Esophagus squamous epithelium (tissue), 5 donors: ENCODE data around the gene TCF3. TPM values are rescaled to one million over a fixed set of nuclear protein-coding genes. Genes with fewer than 3 reads are reported as not detected.

ENCODE experiments used
- DNase-seq: peaks from one replicate; lab custom pipeline; 2025; lab: John Stamatoyannopoulos, UW
- H3K27ac ChIP-seq, 4 donors: fragments of 200-600 bp; sonication (generic); one replicate each; pipeline ENCODE4 v1.5.1; 2016 to 2019; ENCODE audit warnings: mild to moderate bottlenecking in 1 of 4
- H3K27me3 ChIP-seq, 4 donors: fragments of 200-600 bp; sonication (generic); 1 replicate in 3 of 4; 2 replicates in 1 of 4; pipeline versions ENCODE4 v1.5.1 to v1.6.0; 2017 to 2021; ENCODE audit warnings: antibody characterized with exemption in 1 of 4
- H3K36me3 ChIP-seq, 3 donors: fragments of 200-600 bp; sonication (generic); one replicate each; pipeline ENCODE4 v1.5.1; 2016 to 2019
- H3K4me1 ChIP-seq, 3 donors: fragments of 200-600 bp; sonication (generic); one replicate each; pipeline ENCODE4 v1.5.1; 2017 to 2019
- H3K4me3 ChIP-seq, 4 donors: fragments of 200-600 bp; sonication (generic); 1 replicate in 3 of 4; 2 replicates in 1 of 4; pipeline ENCODE4 v1.5.1; 2016 to 2019; ENCODE audit warnings: mild to moderate bottlenecking in 2 of 4, moderate library complexity in 1 of 4
- H3K9me3 ChIP-seq, 3 donors: fragments of 200-600 bp; sonication (generic); one replicate each; pipeline ENCODE4 v1.5.1; 2016 to 2019
- POLR2A ChIP-seq, 4 donors: fragments of 450-650 bp; IDR thresholded peaks; one replicate each; pipeline ENCODE4 v1.6.1; 2017; ENCODE audit warnings: antibody characterized with exemption in 4 of 4, mild to moderate bottlenecking in 4 of 4, moderate library complexity in 3 of 4
- WGBS, 2 donors: methylation state at CpG; one replicate each; pipeline ENCODE4 v1.1.5; 2018; 5-methylcytosine and 5-hydroxymethylcytosine counted together
- intact Hi-C: fragments of 100-400 bp; cut with DNase I; formaldehyde crosslinking; loops from one replicate; pipeline ENCODE4 v1.15.0; 2022
- total RNA-seq, 4 donors: library from RNA; depleted of rRNA; stranded (reverse); fragments of >200 nt; gene quantifications; one replicate each; pipeline ENCODE4 v1.1.0, GENCODE V29; 2016
- TF ChIP-seq, protein P1 (sequence below), 6 experiments: fragments of 450-650 bp in 4 of 6; fragments of 200-600 bp in 2 of 6; sonication (generic) in 2 of 6; IDR thresholded peaks; one replicate each; pipeline ENCODE4 v1.5.1; 2016 to 2019; ENCODE audit warnings: antibody characterized with exemption in 6 of 6, mild to moderate bottlenecking in 4 of 6, moderate library complexity in 4 of 6
- donor health status: DM: yes; HTN: yes; CAD: no.

Gene TCF3
- total RNA-seq, 4 donors from 2014 or later, result 29.9 to 66.0 (median 47.9) TPM

DNA sequence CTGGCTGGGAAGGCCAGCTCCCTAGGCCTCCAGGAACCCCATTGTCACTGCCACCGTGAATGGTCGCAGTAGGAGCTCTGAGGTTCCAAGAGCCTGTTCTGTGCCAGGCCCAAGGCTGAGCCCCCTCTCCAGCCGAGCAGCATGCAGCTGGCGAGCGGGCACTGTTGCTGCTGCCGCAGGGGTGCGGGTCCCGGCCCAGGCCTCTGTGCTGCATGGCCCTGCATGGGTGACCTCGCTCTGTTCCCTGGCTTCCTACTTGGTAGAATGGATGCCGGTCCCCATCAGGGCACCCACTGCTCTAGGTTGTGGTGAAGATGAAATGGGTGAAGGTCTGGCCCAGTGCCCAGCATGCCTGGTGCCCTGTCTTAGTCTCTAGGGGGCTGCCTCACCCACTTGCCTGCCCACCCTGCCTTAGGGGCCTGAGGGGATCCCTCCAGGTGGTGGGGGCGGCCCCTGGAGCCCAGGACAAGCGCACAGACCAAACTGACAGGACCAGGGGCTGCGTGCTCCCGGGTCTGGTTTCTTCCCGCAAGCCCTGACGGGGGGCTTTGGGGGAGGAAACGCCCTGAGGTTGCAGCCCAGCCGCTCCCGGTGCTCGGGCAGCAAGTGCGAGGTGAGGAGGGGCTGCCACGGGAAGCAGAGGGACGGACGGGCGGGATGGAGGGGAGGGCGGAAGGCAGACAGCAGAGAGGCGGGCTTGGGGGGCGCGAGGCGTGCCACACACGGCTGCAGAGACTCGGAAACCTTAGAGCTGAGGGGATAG lies 38.4 kb downstream of the TCF3 start:
- no peak overlapping the region for H3K4me3 ChIP-seq
- no peak for DNase-seq
- peaks cover 0 to 7% (median 3%) of the 10 kb centered on the region in 3 donors for H3K4me1 ChIP-seq
- H3K36me3 ChIP-seq, result peaks cover 24 to 91% (median 35%) of the 10 kb centered on the region in 3 donors
- H3K27ac ChIP-seq, result no peak overlapping the region
- no peak for TF ChIP-seq POLR2A (IDR thresholded peaks at IDR 0.05)
- TF ChIP-seq, protein P1, sequence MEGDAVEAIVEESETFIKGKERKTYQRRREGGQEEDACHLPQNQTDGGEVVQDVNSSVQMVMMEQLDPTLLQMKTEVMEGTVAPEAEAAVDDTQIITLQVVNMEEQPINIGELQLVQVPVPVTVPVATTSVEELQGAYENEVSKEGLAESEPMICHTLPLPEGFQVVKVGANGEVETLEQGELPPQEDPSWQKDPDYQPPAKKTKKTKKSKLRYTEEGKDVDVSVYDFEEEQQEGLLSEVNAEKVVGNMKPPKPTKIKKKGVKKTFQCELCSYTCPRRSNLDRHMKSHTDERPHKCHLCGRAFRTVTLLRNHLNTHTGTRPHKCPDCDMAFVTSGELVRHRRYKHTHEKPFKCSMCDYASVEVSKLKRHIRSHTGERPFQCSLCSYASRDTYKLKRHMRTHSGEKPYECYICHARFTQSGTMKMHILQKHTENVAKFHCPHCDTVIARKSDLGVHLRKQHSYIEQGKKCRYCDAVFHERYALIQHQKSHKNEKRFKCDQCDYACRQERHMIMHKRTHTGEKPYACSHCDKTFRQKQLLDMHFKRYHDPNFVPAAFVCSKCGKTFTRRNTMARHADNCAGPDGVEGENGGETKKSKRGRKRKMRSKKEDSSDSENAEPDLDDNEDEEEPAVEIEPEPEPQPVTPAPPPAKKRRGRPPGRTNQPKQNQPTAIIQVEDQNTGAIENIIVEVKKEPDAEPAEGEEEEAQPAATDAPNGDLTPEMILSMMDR (IDR thresholded peaks at IDR 0.05), result no peak
- 78 to 93% methylated on average over 3 to 12 of the region's 32 CpGs for WGBS, 2 donors
- no peaks in the 10 kb centered on the region for H3K27me3 ChIP-seq
- intact Hi-C loops, result no loop called here
- H3K9me3 ChIP-seq, result no peaks in the 10 kb centered on the region

DNA sequence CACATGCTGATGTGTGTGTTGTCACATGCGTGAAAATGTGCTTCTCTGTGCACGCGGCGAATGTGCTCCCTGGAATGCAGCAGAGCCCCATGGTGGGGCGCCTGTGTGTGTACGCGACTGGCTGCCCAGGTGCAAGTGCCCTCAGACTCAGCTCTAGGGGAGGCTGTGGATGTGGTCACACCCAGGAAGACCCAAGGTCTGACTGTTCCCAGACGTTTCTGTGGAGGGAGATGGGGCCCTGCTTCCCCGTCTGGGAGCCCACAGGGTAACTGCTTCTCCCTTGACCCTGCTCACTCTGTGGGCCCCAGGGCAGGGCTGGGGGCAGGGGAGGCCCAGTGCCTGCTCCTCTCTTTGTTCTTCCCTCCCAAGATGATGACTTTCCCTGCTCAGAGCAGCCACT lies 39.3 kb downstream of the TCF3 start:
- Histone ChIP-seq H3K9me3 (no peaks in the 10 kb centered on the region), H3K27ac (no peak overlapping the region), H3K27me3 (no peaks in the 10 kb centered on the region), H3K4me3 (no peak overlapping the region), H3K4me1 (peaks cover 0 to 16% (median 3%) of the 10 kb centered on the region in 3 donors), H3K36me3 (peaks cover 24 to 83% (median 32%) of the 10 kb centered on the region in 3 donors)
- TF ChIP-seq POLR2A (IDR thresholded peaks at IDR 0.05), result no peak
- TF ChIP-seq, protein P1 (IDR thresholded peaks at IDR 0.05), result no peak
- intact Hi-C loops, result no loop called here
- WGBS, 2 donors, result 80 to 83% methylated on average over 1 to 4 of the region's 9 CpGs
- DNase-seq, result no peak

DNA sequence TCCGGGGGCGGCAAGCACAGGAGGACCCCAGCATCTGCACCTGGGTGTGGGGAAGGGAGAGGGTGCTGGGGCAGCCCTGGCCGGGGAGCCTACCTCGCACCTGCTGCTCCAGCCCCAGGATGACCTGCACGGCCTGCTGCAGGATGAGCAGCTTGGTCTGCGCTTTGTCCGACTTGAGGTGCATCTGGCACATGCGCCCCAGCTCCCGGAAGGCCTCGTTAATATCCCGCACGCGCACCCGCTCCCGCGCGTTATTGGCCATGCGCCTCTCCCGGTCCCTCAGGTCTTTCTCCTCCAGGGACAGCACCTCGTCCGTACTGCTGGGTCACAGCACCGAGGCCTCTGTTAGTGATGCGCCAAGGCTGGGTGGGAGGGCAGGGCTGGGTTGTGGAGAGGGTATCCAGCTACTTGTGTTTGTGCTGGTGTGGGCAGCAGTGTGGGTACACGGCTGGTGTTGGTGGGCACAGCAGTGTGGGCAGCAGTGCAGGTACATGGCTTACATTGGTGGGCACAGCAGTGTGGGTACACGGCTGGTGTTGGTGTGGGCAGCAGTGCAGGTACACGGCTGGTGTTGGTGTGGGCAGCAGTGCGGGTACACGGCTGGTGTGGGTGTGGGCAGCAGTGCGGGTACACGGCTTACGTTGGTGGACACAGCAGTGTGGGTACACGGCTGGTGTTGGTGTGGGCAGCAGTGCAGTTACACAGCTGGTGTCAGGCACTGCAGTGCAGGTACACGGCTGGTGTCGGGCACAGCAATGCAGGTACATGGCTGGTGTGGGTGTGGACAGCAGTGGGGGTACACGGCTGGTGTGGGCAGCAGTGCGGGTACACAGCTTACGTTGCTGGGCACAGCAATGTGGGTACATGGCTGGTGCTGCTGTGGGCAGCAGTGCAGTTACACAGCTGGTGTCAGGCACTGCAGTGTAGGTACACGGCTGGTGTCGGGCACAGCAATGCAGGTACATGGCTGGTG lies 40.0 kb downstream of the TCF3 start:
- H3K4me3 ChIP-seq, result no peak overlapping the region
- 84 to 94% methylated on average over 25 to 30 of the region's 39 CpGs for WGBS, 2 donors
- intact Hi-C loops, result no loop called here

DNA sequence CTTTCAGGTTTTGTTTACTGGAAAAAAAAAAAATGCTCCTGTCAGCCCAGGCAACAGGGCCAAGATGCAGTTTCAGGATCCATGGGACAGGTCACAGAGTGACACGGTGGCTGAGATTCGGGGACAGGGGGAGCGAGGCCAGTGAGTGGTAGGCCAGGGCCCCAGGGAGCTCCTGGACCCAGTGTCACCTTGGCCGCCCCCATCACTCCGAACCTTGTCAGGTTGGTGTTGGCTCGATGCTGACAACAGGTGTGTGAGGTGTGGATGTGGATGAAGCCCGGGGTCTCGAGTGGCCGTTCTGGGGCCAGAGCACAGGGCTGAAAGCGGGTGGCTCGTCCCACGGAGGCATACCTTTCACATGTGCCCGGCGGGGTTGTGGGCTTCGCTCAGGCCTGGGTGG lies 41.1 kb downstream of the TCF3 start:
- TF ChIP-seq, protein P1 (IDR thresholded peaks at IDR 0.05), result no peak
- TF ChIP-seq POLR2A (IDR thresholded peaks at IDR 0.05), result no peak
- no peaks in the 10 kb centered on the region for H3K9me3 ChIP-seq
- intact Hi-C loops, result no loop called here
- DNase-seq, result no peak
- peaks cover 24 to 68% (median 32%) of the 10 kb centered on the region in 3 donors for H3K36me3 ChIP-seq
- 92% methylated on average over 8 of the region's 15 CpGs; no CpG with 5 or more reads in 1 of the 2 donors for whole genome bisulfite sequencing, 2 donors
- no peak overlapping the region for H3K27ac ChIP-seq
- peaks cover 3 to 22% (median 6%) of the 10 kb centered on the region in 3 donors for H3K4me1 ChIP-seq
- no peaks in the 10 kb centered on the region for H3K27me3 ChIP-seq
- H3K4me3 ChIP-seq, result no peak overlapping the region

More for the DNA sequence above, 40.0 kb downstream of the TCF3 start:
- no peak overlapping the region for H3K27ac ChIP-seq
- H3K9me3 ChIP-seq, result no peaks in the 10 kb centered on the region
- peaks cover 24 to 75% (median 32%) of the 10 kb centered on the region in 3 donors for H3K36me3 ChIP-seq
- peaks cover 0 to 17% (median 3%) of the 10 kb centered on the region in 3 donors for H3K4me1 ChIP-seq
- no peak for TF ChIP-seq POLR2A (IDR thresholded peaks at IDR 0.05)
- TF ChIP-seq, protein P1 (IDR thresholded peaks at IDR 0.05), result no peak
- H3K27me3 ChIP-seq, result no peaks in the 10 kb centered on the region
- no peak for DNase-seq
